Panc1 (cell line): Measurements from ENCODE around the gene NPR3. TPM values are rescaled to one million over a fixed set of nuclear protein-coding genes. Genes with fewer than 3 reads are reported as not detected.

Experiments
- ATAC-seq: fragments of 200-7000 bp; cut with Tn5 transposase; 2 replicates; pipeline ENCODE4 v1.9.1; 2020; ENCODE audit warnings: mild to moderate bottlenecking, moderate library complexity
- BruUV-seq: library from RNA; stranded (reverse); fragments of 400-500 nt; replicated peaks from 2 replicates; lab custom pipeline; 2021; lab: Mats Ljungman, UMichigan
- CTCF ChIA-PET: fragments of 300-600 bp; sonication (Branson Sonifier 250); formaldehyde crosslinking; loops from one replicate; lab custom pipeline; 2022; ENCODE audit warnings: antibody characterized with exemption; lab: Charles Lee
- POLR2A ChIA-PET: fragments of 300-600 bp; sonication (Branson Sonifier 250); formaldehyde crosslinking; loops from one replicate; lab custom pipeline; 2022; ENCODE audit warnings: antibody characterized with exemption; lab: Charles Lee
- DNase-seq: peaks from one replicate; pipeline ENCODE4 v3.0.0-alpha.2; 2010; ENCODE audit warnings: low read depth, low spot score
- H3K27ac ChIP-seq: 2 replicates; pipeline ENCODE4 v1.5.1; 2011; ENCODE audit warnings: mild to moderate bottlenecking, low read length, inconsistent platforms
- H3K27me3 ChIP-seq: fragments of 200-500 bp; sonication (Bioruptor generic); 2 replicates; pipeline ENCODE4 v1.6.0; 2014; ENCODE audit warnings: low read length, inconsistent platforms; ENCODE audit not compliant: control insufficient read depth, insufficient read depth
- H3K36me3 ChIP-seq: fragments of 200-500 bp; sonication (Bioruptor generic); 2 replicates; pipeline ENCODE4 v1.5.1; 2014; ENCODE audit warnings: inconsistent platforms, mild to moderate bottlenecking, low read length, moderate library complexity; ENCODE audit not compliant: control insufficient read depth, insufficient read depth
- H3K4me1 ChIP-seq: 2 replicates; pipeline ENCODE4 v1.5.1; 2011; ENCODE audit warnings: inconsistent platforms, mild to moderate bottlenecking, low read length, moderate library complexity; ENCODE audit not compliant: control insufficient read depth, insufficient read depth
- H3K4me3 ChIP-seq, 2 experiments: 2 replicates each; pipeline ENCODE4 v1.5.1; 2011 to 2012; ENCODE audit warnings: low read depth in 2 of 2, low read length in 2 of 2, mild to moderate bottlenecking in 2 of 2, inconsistent platforms in 1 of 2, moderate library complexity in 1 of 2
- H3K9me3 ChIP-seq: fragments of 200-500 bp; sonication (Bioruptor generic); 2 replicates; pipeline ENCODE4 v1.5.1; 2014; ENCODE audit warnings: low read depth, mild to moderate bottlenecking, inconsistent platforms, low read length, moderate library complexity; ENCODE audit not compliant: control insufficient read depth, insufficient read depth
- CTCF ChIP-seq: fragments of 450-650 bp; IDR thresholded peaks from 2 replicates; pipeline ENCODE4 v1.5.1; 2017; ENCODE audit warnings: mild to moderate bottlenecking
- POLR2AphosphoS5 ChIP-seq: IDR thresholded peaks from 2 replicates; pipeline ENCODE4 v1.6.1; 2012; ENCODE audit warnings: mild to moderate bottlenecking, low read depth, low read length, moderate library complexity
- REST ChIP-seq, 2 experiments: IDR thresholded peaks; 2 replicates each; pipeline ENCODE4 v1.6.1; 2011 to 2012; ENCODE audit warnings: low read depth in 2 of 2, control low read depth in 1 of 2, low read length in 1 of 2, mild to moderate bottlenecking in 1 of 2, moderate library complexity in 1 of 2; ENCODE audit not compliant: insufficient read depth in 1 of 2
- SIN3A ChIP-seq: IDR thresholded peaks from 2 replicates; pipeline ENCODE4 v1.6.1; 2012; ENCODE audit warnings: low read depth, mild to moderate bottlenecking, low read length, moderate library complexity, borderline replicate concordance; ENCODE audit not compliant: insufficient read depth
- TCF7L2 ChIP-seq: IDR thresholded peaks from 2 replicates; pipeline ENCODE4 v1.6.1; 2011; ENCODE audit warnings: mild to moderate bottlenecking, low read depth, low read length, inconsistent platforms
- in situ Hi-C: cut with HindIII; loops from 2 replicates; pipeline ENCODE4 v1.10.0; 2016; ENCODE audit warnings: low sequenced_read_pairs, low pct_unique_long_range_greater_than_20kb
- intact Hi-C: fragments of 100-400 bp; cut with micrococcal nuclease; formaldehyde crosslinking; loops from one replicate; pipeline ENCODE4 v1.10.0; 2022; ENCODE audit not compliant: unreplicated experiment
- total RNA-seq: library from RNA; stranded (reverse); gene quantifications from one replicate; pipeline ENCODE4 v1.2.1, GENCODE V29; 2021; ENCODE audit not compliant: unreplicated experiment

NPR3 gene
- total RNA-seq, 1 experiment from 2014 or later, result 0.10 TPM

GRCh38 chr5:32837211-32837610 lies 126.1 kb downstream of the NPR3 start:
- ATAC-seq, result no peak
- TF ChIP-seq POLR2AphosphoS5 (no peak), CTCF (no peak), TCF7L2 (no peak), SIN3A (no peak), REST (IDR thresholded peaks at IDR 0.05; ENCODE audit: insufficient read depth in 1 of 2, low read depth in 2 of 2, low read length in 1 of 2) (no peak)
- CTCF ChIA-PET, result no interaction called here
- intact Hi-C loops, result no loop called here
- no TSS peak for BruUV-seq
- Histone ChIP-seq H3K4me3 (no peak overlapping the region), H3K27ac (no peak overlapping the region), H3K4me1 (no peaks in the 10 kb centered on the region), H3K9me3 (no peaks in the 10 kb centered on the region), H3K36me3 (no peaks in the 10 kb centered on the region), H3K27me3 (no peaks in the 10 kb centered on the region)
- no peak for DNase-seq
- POLR2A ChIA-PET, result no interaction called here
- in situ Hi-C loops, result no loop called here

- no peak for DNase-seq
- in situ Hi-C loops, result no loop called here
- Histone ChIP-seq H3K9me3 (no peaks in the 10 kb centered on the region), H3K36me3 (no peaks in the 10 kb centered on the region), H3K4me1 (no peaks in the 10 kb centered on the region), H3K27ac (no peak overlapping the region), H3K4me3 (no peak overlapping the region), H3K27me3 (no peaks in the 10 kb centered on the region)
- CTCF ChIA-PET, result no interaction called here
- BruUV-seq, result no TSS peak
- TF ChIP-seq CTCF, result no peak
- no peak for TF ChIP-seq REST (IDR thresholded peaks at IDR 0.05; ENCODE audit: insufficient read depth in 1 of 2, low read depth in 2 of 2, low read length in 1 of 2)
- no peak for ATAC-seq
- POLR2A ChIA-PET, result no interaction called here
- intact Hi-C loops, result no loop called here
Measured at GRCh38 chr5:32839106-32839505, 128.0 kb downstream of the NPR3 start.
